BLaER1 (cell line): ENCODE data around the gene EML1.

ENCODE experiments used
- H3K27ac ChIP-seq: shearing (Covaris generic); formaldehyde crosslinking; 2 replicates; pipeline ENCODE4 v1.8.1; 2022
- H3K27me3 ChIP-seq: shearing (Covaris generic); formaldehyde crosslinking; 2 replicates; pipeline ENCODE4 v1.8.1; 2022
- H3K36me3 ChIP-seq: shearing (Covaris generic); formaldehyde crosslinking; 2 replicates; pipeline ENCODE4 v1.8.1; 2022
- H3K4me1 ChIP-seq: shearing (Covaris generic); formaldehyde crosslinking; 2 replicates; pipeline ENCODE4 v1.8.1; 2022
- H3K4me2 ChIP-seq: shearing (Covaris generic); formaldehyde crosslinking; 2 replicates; pipeline ENCODE4 v1.8.1; 2022
- H3K4me3 ChIP-seq: shearing (Covaris generic); formaldehyde crosslinking; 2 replicates; pipeline ENCODE4 v1.8.1; 2022
- H3K9ac ChIP-seq: shearing (Covaris generic); formaldehyde crosslinking; 2 replicates; pipeline ENCODE4 v1.8.1; 2022
- H3K9me3 ChIP-seq: shearing (Covaris generic); formaldehyde crosslinking; 2 replicates; pipeline ENCODE4 v1.8.1; 2022
- H4K20me1 ChIP-seq: shearing (Covaris generic); formaldehyde crosslinking; 2 replicates; pipeline ENCODE4 v1.8.1; 2022
- Cebpa-rat ChIP-seq: shearing (Covaris generic); IDR thresholded peaks from 2 replicates; pipeline ENCODE4 v1.8.1; 2022

The EML1 gene

GRCh38 chr14:99802301-99803105, 9.3 kb downstream of the EML1 start:
- H3K27me3 ChIP-seq = no peaks in the 10 kb centered on the region
- peaks cover 8% of the 10 kb centered on the region for H3K4me1 ChIP-seq

GRCh38 chr14:99803106-99803775, 10.0 kb downstream of the EML1 start:
- H3K9ac ChIP-seq = no peak overlapping the region
- H4K20me1 ChIP-seq = no peaks in the 10 kb centered on the region
- no peaks in the 10 kb centered on the region for H3K9me3 ChIP-seq
- no peaks in the 10 kb centered on the region for H3K36me3 ChIP-seq
- no peaks in the 10 kb centered on the region for H3K27me3 ChIP-seq
- peaks cover 15% of the 10 kb centered on the region for H3K4me1 ChIP-seq
- no peak overlapping the region for H3K4me2 ChIP-seq
- no peak for TF ChIP-seq Cebpa-rat
- H3K4me3 ChIP-seq = no peak overlapping the region
- H3K27ac ChIP-seq = no peak overlapping the region

More at GRCh38 chr14:99802301-99803105, 9.3 kb downstream of the EML1 start:
- Histone ChIP-seq H4K20me1 (no peaks in the 10 kb centered on the region), H3K9ac (no peak overlapping the region), H3K27ac (no peak overlapping the region), H3K4me2 (no peak overlapping the region), H3K36me3 (no peaks in the 10 kb centered on the region), H3K4me3 (no peak overlapping the region), H3K9me3 (0 out of 2 replicates have a peak, but pooled peaks cover 2% of the 10 kb centered on the region)
- TF ChIP-seq Cebpa-rat = no peak

- no peak for TF ChIP-seq Cebpa-rat
- no peaks in the 10 kb centered on the region for H3K27me3 ChIP-seq
- H3K27ac ChIP-seq = no peak overlapping the region
Observed at GRCh38 chr14:99803803-99804202, 10.6 kb downstream of the EML1 start.

GRCh38 chr14:99805757-99806439, 12.7 kb downstream of the EML1 start:
- Histone ChIP-seq H3K4me3 (no peak overlapping the region), H3K27me3 (no peaks in the 10 kb centered on the region), H4K20me1 (no peaks in the 10 kb centered on the region), H3K4me1 (peaks cover 37% of the 10 kb centered on the region), H3K9me3 (no peaks in the 10 kb centered on the region), H3K36me3 (no peaks in the 10 kb centered on the region), H3K9ac (no peak overlapping the region), H3K4me2 (no peak overlapping the region), H3K27ac (no peak overlapping the region)
- TF ChIP-seq Cebpa-rat = no peak

More at GRCh38 chr14:99803803-99804202, 10.6 kb downstream of the EML1 start:
- no peaks in the 10 kb centered on the region for H3K36me3 ChIP-seq
- no peak overlapping the region for H3K4me2 ChIP-seq
- no peaks in the 10 kb centered on the region for H3K9me3 ChIP-seq
- H4K20me1 ChIP-seq = no peaks in the 10 kb centered on the region
- no peak overlapping the region for H3K9ac ChIP-seq
- no peak overlapping the region for H3K4me3 ChIP-seq
- peaks cover 21% of the 10 kb centered on the region for H3K4me1 ChIP-seq

- Histone ChIP-seq H3K27me3 (no peaks in the 10 kb centered on the region), H3K4me1 (peaks cover 37% of the 10 kb centered on the region), H3K9ac (no peak overlapping the region), H3K36me3 (no peaks in the 10 kb centered on the region), H3K27ac (no peak overlapping the region), H3K4me3 (no peak overlapping the region), H3K4me2 (peak overlapping the region; percentile 80), H4K20me1 (no peaks in the 10 kb centered on the region), H3K9me3 (no peaks in the 10 kb centered on the region)
- no peak for TF ChIP-seq Cebpa-rat
Observed at GRCh38 chr14:99806836-99807235, 13.6 kb downstream of the EML1 start.

- TF ChIP-seq Cebpa-rat = no peak; the same call in 1 of the 2 replicates
Observed at GRCh38 chr14:99807413-99808153, 14.4 kb downstream of the EML1 start.

GRCh38 chr14:99808154-99808505, 14.9 kb downstream of the EML1 start:
- Histone ChIP-seq H3K4me1 (peaks cover 37% of the 10 kb centered on the region), H3K27me3 (no peaks in the 10 kb centered on the region), H4K20me1 (no peaks in the 10 kb centered on the region), H3K9ac (no peak overlapping the region), H3K27ac (no peak overlapping the region), H3K4me3 (no peak overlapping the region), H3K36me3 (no peaks in the 10 kb centered on the region), H3K9me3 (no peaks in the 10 kb centered on the region), H3K4me2 (peak overlapping the region; percentile 80)
- TF ChIP-seq Cebpa-rat = no peak

More at GRCh38 chr14:99807413-99808153, 14.4 kb downstream of the EML1 start:
- Histone ChIP-seq H3K4me1 (peaks cover 37% of the 10 kb centered on the region), H3K27me3 (no peaks in the 10 kb centered on the region), H3K9me3 (no peaks in the 10 kb centered on the region), H3K9ac (no peak overlapping the region), H3K36me3 (no peaks in the 10 kb centered on the region), H4K20me1 (no peaks in the 10 kb centered on the region), H3K4me3 (no peak overlapping the region), H3K4me2 (peak overlapping the region; percentile 80), H3K27ac (no peak overlapping the region)

- no peaks in the 10 kb centered on the region for H4K20me1 ChIP-seq
Observed at GRCh38 chr14:99808515-99808914, 15.3 kb downstream of the EML1 start.

GRCh38 chr14:99809360-99809759, 16.1 kb downstream of the EML1 start:
- Histone ChIP-seq H3K27ac (no peak overlapping the region), H3K36me3 (no peaks in the 10 kb centered on the region), H3K9ac (no peak overlapping the region), H3K9me3 (no peaks in the 10 kb centered on the region), H3K27me3 (no peaks in the 10 kb centered on the region), H3K4me2 (peak overlapping the region; percentile 49), H3K4me1 (peaks cover 37% of the 10 kb centered on the region), H4K20me1 (no peaks in the 10 kb centered on the region), H3K4me3 (no peak overlapping the region)
- no peak for TF ChIP-seq Cebpa-rat

More at GRCh38 chr14:99808515-99808914, 15.3 kb downstream of the EML1 start:
- H3K9me3 ChIP-seq = no peaks in the 10 kb centered on the region
- no peak overlapping the region for H3K4me3 ChIP-seq
- TF ChIP-seq Cebpa-rat = no peak
- H3K27ac ChIP-seq = no peak overlapping the region
- H3K4me2 ChIP-seq = peak overlapping the region; percentile 80
- H3K27me3 ChIP-seq = no peaks in the 10 kb centered on the region
- H3K4me1 ChIP-seq = peaks cover 37% of the 10 kb centered on the region
- no peak overlapping the region for H3K9ac ChIP-seq
- no peaks in the 10 kb centered on the region for H3K36me3 ChIP-seq
